Ammon's horn (tissue), 1 donor: Measurements from ENCODE around the gene CCNL1.
A peak's percentile ranks its signal among the peaks of the same experiment; 100 is the strongest.
"Not testable (repeated sequence)": the region's sequence is repeated elsewhere in the genome, so short reads cannot be mapped to it uniquely, and the experiment has no call there.

Source experiments
- DNase-seq: peaks from one replicate; pipeline ENCODE4 v3.0.0-alpha.2; 2016; ENCODE audit warnings: low spot score

CCNL1 gene

DNA sequence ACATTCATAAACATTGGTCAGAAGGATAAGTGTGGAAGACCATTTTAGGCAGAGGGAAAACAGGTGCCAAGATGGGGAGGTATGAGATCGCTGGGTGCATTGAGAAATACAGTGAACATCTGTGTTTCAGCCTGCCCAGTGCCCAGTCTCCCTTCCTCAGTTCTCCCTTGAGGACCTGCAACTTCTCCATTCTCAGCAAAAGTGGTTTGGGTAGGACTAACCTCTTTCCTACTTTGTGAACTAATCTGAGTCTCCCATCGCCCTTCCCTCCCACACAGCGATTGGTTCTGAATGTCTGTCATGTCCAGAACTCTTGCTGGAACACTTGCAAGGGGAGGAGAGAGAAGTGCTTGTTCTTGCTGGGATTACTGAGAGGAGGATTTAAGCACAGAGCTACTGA is 10.9 kb upstream of the CCNL1 start:
- peak; percentile 50 for DNase-seq

DNA sequence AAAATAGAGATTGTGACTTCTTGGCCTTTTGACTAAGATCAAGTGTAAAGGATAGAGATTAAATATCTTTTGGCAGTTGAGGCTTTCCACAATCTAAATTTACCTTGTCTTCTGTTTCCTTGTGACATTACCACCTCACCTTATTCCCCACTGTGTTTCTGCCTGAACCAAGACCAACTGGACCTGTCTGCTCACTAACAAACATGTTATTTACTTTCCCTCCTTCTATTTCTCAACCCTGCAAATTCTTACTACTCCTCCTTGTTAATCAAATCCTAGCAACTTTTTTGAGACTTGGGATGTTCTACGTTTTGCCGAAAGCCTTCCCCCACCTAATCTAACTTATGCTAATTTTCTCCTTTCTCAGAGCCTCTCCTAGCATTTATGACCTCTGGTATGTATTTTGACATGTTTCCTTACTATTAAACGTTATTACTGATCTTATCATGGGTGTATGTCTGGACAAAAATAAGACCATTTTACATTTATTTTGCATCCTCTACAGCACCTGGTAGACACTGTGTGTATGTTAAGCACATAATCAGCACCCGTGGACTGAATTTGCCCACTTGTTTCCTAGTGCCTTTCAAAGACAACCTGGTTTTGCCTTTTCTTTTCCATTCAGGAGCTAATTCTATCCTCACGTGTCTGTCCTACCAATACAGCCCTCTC is 7.6 kb upstream of the CCNL1 start:
- no peak for DNase-seq

DNA sequence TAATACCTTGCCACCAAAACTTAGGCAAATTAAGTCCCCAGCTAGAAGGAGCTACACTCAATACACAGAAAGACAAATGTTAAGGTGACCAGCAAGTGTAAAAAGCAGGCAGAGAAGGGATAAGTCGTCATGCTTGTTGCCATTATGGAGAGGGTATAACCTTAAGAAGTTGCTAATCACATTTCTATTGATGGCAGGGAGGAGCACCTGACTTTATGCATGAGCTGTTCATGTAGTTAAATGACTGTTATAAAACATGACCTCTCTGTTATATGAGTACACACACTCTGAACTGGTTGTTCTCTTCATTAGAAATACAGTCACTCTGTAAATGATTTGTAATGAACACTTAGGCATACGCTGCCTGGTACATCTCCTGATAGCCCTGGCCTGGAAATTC is 6.6 kb upstream of the CCNL1 start:
- no peak for DNase-seq

DNA sequence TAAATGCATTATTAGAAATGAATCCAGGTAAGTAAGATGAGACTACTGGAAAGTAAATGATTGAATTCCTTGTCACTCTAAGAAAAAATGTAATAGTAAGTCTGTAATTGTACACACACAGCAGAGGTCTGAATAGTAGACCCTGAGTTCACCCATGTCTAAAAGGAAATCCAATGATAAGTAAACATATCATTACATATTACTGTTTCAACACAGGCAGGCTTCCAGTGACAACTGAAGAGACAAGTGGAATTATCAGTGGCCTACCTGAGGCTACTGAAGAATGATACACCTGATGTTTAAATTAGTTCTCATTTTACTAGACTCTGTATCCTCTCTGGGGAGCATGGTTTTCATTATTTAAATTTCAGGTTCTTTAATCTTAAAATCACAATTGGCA is 6.2 kb upstream of the CCNL1 start:
- DNase-seq, result no peak

DNA sequence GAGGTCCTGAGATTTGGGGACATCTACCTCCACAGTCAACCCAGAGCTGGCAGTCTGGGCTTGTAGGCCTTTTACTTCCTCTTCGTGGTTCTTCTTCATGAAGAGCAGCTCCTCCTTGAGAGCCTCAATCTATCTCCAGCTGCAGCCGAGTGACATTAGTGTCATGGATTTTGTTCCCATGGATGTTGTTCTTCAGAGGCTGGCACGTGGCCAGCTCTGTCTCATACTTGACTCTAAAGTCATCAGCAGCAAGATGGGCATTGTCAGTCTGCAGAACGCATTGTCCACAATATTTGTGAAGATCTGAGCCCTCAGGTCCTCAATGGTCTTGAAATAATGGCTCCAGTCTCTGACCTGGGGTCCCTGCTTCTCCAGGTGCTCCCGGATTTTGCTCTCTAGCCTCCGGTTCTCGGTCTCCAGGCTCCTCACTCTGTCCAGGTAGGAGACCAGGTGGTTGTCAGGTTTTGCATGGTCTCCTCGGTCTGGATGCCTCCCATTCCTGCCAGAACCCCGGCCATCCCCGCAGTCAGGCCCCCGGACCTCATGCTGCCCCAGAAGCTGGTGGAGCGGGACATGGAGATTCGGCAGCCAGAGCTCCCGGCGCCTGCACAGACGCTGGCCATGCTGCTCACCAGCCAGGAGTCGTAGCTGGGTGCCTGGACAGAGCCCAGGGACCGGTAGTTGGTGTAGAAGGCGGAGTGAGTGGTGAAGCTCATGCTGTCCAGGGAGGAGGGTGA is 3.4 kb upstream of the CCNL1 start:
- no peak for DNase-seq

DNA sequence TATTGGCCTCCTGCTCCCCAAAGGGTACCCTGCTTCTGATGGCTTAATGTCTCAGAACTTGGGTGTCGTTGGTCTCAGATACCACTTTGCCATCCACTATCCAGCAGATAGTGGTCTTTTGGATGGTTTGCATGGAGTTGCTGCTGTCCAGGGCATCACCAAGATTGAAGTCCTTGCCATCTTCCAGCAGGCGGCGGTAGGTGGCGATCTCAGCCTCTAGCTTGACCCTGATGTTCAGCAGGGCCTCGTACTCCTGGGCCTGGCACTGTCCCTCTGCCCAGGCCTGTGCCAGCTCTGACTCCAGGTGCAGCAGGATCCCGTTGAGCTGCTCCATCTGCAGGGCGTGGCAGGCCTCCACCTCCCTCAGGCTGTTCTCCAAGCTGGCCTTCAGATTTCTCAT is 2.7 kb upstream of the CCNL1 start:
- DNase-seq, result not testable (repeated sequence)

DNA sequence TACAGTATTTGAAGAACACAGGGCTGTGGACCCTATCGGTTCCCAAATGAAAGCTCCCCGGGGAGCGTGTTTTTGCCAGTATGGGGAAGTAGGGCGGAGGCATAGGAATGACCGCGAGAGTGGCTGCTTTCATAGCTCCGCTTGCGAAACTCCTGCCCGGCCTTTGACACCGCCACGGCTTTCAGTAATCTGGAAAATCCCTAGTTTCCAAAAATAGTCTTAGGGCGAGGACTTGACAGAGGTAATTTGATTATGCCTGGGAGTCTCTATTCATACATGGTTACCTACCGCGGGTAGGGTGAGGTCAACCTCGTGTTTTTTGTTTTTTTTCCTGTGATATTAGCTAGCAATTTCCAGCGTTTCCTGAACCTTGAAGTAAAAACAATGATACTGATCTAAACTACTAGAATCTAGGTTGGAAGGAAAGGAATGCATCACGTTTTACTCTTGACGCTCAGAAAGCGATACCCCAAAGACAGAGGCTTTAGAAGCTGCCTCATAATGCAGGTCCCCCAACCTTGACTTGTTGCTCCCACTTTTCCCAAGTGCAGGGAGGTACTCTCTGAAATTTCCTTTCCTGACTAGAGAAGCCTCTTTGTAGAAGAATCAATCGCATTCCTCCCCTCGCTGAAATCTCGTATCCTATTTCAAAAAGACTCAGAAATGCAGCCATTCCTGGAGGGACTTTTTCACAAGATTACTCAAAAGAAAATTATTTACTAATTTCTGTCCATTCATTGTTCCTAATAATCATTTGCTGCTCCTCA is 894 bp upstream of the CCNL1 start:
- peak; percentile 64 for DNase-seq

DNA sequence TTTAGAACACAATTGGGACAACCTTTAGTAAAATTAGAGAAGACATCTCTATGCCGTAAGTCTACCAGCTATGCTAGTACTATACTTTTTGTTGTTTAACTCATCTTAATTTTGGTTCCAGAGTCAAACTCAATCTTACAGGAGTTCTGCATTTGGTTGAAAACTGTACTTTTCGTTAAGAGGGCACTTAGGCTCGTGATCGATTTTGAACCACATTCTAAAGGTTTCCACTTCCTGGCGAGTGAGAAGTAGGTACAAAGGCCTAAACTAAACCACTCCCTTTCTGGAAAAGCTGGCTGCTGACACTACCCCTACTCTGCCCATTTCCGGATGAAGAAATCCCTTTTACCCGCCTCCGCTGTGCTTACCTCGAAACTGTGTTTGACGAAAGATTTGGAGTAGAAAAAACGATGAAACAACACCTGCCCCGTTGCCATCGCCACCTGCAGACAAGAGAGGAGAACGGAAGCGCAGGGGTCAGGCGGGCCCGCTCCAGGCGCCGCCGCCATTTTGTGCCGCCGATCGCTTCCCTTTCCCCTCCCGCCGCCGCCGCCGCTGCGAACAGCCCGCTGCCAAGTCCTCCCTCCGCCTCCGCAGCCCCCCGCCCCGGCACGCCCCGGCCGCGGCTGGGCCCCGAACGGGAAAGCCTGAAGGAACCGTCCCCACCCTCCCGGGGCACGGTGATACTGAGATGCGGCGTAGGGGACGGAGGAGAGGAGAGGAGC is 748 bp downstream of the CCNL1 start:
- DNase-seq, result peak; percentile 37

DNA sequence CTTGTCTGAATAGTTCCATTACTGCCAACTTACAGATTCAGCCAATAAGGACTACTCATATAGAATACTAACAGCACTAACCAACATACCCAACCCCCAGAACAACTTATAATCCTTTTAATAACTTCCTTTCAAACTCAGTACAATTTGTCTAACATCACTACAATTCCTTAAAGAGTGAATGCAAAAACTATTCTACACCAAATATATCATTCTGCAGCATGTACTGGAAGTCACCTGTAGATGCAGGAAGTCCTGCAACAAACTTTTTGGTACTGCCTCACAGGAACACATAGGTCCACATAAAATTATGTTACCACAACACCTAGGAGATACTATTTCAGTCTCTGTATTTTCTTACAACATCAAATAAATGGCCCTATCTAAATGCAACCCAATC is 2.1 kb downstream of the CCNL1 start:
- no peak for DNase-seq

DNA sequence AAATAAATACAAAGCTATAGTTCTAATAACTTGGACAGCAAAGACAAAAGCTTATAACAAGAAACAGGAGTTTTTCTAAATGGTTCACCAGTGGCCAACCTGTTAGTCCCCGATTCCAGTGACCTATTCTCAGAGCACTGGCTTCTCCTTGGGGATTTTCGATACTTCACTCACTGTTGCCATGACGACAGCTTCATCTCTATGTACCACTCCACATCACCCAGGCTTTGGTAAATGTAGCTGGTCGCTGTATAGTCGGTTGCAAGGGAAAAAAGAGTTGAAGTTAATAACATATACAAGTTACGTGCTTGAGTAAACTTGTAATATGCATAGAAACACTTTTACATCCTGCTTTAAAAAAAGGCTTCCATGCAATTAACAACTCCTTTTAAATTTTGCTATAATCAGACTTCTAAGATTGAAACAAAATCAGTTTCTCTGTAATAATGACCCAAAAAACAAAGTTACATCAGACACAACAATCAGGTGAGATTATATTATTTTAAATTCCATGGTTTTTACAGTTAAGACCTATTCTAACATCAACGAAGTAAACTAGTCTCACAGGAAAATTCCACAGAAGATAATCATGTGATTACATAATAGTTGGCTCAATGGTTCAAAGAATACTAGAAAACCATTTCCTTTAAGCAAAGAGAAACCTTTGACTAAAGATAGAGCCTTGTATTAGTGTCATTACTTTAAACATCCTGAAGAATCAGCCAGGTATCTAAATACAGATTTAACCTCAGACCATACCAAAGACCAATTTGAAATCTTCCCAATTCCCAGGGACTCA is 2.9 kb downstream of the CCNL1 start:
- no peak for DNase-seq

DNA sequence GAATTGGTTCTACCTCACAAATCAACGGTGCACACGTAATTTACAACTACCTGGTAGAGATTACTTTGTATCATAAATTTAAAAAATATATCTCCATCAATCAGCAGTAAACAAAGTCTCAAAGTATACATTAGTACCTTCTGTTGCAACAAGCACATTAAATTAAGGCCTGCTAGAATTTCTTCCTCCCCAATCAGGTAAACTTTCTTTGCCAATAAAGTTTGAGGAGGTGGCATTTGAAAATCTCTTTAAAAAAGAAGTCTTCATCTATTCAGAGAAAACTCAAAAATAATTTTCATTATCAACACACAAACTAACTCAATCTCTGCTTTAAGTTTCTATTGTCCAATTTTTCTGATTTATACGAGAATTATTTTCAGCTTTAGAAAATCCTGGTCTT is 4.4 kb downstream of the CCNL1 start:
- DNase-seq, result no peak

DNA sequence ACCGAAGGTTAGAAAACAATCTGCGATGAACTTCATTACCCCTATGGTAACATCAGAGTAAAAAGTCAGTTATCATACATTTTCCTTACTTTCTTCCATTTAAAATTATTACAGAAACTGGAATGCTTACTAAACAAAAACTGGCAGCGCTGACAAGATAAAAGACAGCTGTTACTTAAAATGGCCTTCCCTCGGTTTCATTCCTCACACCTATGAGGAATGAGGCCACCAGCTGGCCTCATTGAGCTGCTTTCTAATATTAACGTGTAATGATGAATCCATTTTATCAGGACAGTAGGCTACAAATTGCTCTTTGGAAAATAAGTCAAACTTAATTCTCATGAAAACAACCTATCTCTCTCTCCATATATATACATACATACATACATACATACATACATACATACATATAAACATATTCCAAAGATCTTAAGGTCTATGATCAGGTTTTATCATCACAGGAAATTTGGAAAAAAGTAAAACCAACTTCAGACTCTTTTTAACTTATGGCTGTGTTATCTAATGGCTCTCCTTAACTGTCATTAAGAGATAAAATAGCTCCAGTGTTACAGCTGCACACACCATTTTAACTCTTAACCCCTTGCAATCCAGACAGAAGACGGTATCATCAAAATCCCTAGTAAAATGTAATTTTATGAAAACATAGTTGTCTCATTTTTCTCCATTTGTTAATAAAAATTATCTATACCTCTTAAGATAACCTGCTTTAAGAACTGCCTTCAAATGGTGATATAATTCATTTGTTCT is 5.2 kb downstream of the CCNL1 start:
- DNase-seq, result no peak

DNA sequence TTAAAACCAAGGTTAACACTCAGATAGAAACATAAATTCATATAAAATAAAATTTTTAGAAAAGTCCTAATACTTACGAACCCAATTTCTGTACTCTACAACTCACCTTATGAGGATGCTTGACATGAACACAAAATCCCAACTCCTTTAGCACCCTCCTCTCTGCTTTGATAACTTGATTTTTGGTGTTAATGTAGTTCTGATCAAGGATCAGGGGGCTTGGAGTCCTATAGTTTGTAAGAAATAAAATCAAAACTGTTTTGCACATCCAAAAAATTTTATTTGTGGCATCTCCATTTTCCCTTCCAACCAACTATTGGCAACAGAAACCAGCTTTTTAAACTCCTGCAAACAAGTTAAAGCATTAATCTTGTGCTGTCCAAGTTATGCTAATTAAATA is 7.0 kb downstream of the CCNL1 start:
- no peak for DNase-seq

DNA sequence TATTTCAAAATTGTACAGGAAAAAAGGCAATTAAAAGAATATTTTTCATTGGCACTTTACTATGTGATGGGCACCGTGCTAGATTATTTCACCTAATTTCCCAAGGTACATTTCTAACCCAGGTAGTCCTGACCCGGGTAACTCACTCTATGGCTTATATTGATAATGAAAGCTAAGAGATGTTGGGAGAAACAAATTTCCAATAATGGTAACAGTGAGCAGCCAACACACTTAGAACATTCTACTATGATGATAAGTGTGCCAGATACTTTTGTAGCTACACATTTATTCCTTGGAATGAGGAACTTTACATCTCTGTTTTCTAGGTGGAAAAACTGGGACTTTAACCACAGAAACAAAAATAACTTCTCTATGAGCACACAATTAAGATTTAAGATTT is 7.5 kb downstream of the CCNL1 start:
- DNase-seq, result no peak

DNA sequence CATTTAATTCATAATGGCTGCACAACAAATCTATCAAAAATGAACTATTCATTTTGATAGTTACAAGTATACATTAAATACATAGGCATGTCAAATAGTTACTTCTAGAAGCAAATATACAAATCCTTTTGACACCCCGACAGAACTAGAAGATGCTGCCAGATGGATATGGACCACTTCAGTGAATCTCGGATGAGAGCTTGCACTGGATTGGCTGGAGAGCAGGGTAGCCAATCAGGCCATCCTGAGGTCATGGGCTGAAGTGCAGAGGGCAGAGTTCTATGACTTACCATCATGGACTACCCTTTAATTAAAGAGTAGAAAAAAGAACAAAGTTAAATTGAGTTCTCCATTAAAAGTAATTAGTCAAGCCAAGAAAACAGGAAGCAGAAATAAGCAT is 8.3 kb downstream of the CCNL1 start:
- DNase-seq, result no peak

DNA sequence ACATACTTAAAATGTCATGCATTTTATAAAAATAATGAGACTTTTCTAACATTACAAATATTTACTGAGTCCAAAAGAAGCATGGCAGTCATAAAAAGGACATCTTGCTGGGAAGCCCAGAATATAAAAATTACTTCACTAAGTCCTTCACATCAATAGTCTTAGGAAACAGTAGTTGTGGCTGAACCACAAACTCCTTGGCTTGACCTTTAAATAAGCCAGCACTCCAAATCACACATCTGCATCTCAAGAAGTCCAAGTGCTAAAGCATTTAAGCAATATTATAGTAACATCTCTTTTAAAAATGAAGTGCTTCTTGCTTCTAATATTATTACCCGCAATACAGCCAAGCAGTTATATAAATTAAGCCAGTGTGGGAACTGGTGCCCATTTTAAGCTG is 8.8 kb downstream of the CCNL1 start:
- no peak for DNase-seq

DNA sequence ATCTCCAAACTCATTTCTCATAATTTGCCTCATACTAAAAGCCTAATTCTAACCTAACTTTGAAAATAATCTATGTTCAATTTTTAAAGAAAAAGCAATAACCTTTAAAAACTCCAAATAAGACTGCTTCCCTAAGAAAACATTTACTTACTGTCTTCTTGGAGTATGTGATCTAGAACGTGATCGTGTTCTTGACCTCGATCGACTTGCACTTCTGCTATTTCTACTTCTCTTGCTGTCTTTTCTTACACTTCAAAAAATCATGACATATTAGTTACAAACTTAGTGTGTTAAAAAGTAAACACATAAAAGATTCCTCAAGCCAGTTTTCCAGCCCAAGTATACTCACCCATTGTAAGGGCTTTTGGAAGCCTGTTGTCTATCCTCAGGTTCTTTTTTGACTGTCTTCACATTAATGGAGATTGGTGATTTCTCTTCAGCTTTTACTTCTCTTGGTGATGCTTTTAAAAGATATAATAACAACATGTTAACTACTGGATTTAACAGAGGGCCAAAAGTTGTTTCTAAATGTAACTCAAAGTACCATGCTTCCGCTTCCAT is 10.7 kb downstream of the CCNL1 start:
- DNase-seq, result no peak

DNA sequence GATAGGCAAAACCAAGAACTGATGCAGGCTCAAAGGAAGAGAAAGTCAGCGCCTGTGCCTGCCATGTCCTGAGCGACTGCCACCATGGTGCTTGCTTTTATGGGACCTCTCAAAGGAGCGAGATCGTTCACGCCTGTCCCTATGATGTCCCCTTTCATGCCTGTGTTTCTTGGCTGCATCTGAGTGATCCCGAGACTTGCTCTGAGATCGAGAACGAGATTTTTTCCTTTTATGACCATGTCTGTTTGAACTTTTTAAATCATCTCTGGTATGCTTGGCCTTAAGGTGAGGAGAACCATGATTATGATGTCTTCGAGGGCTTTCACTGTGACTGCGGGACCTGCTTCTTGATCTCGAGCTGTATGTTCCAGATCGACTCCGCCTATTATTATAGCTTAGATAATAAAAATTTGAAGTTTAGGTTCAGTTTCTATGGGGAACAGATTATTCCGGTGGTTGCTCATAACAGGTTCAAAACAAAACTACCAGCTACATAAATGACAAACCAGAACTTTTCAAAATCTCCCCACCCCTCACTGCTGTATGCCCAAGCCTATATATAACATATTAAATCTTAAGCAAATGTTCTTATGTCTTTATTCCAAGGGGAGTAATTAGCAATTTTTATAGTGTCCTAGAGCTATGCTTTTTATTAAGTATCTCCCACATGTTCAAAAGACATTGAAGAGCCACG is 11.6 kb downstream of the CCNL1 start:
- DNase-seq, result no peak

DNA sequence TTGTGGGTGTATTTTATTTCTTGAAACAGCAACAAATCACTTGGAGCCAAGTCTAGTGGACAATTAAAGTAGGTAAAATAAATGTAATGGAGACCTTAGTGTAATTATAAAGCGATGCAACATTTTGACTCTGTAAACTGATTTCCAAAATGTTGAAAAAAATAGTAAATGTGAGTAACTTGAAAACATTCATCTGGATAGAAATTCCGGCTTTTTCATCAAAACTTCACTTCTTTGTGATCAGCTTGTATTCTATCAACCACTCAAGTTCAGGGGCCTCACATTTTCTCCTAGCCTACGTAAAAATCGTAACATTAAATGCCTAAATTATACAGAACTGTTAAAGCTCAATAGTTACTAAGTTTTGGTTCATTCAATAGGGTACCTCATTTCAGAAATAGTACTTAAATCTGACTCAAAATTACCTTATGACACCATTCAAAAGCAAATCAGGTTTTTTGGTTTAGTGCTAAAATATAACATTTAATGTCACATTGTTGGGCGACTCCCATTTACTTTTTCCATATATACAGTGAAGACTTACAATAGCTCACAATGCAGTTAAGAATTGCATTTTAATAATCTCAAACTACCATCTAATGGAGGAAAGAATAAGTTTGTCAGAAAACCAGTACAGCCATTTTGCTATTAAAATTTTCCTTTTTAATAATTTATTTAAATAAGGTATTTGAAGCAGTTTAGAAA is 12.7 kb downstream of the CCNL1 start:
- no peak for DNase-seq
